NCI-H345 treated with DMSO at 0.1 percent for 48 hours (cell line): ENCODE results near the gene SMPD4.
"Not testable (repeated sequence)": the region's sequence is repeated elsewhere in the genome, so short reads cannot be mapped to it uniquely, and the experiment has no call there.

Source experiments
- DNase-seq: peaks from one replicate; lab custom pipeline; 2025; ENCODE audit not compliant: unreplicated experiment; lab: John Stamatoyannopoulos, UW

Gene SMPD4, protein sequence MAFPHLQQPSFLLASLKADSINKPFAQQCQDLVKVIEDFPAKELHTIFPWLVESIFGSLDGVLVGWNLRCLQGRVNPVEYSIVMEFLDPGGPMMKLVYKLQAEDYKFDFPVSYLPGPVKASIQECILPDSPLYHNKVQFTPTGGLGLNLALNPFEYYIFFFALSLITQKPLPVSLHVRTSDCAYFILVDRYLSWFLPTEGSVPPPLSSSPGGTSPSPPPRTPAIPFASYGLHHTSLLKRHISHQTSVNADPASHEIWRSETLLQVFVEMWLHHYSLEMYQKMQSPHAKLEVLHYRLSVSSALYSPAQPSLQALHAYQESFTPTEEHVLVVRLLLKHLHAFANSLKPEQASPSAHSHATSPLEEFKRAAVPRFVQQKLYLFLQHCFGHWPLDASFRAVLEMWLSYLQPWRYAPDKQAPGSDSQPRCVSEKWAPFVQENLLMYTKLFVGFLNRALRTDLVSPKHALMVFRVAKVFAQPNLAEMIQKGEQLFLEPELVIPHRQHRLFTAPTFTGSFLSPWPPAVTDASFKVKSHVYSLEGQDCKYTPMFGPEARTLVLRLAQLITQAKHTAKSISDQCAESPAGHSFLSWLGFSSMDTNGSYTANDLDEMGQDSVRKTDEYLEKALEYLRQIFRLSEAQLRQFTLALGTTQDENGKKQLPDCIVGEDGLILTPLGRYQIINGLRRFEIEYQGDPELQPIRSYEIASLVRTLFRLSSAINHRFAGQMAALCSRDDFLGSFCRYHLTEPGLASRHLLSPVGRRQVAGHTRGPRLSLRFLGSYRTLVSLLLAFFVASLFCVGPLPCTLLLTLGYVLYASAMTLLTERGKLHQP

DNA sequence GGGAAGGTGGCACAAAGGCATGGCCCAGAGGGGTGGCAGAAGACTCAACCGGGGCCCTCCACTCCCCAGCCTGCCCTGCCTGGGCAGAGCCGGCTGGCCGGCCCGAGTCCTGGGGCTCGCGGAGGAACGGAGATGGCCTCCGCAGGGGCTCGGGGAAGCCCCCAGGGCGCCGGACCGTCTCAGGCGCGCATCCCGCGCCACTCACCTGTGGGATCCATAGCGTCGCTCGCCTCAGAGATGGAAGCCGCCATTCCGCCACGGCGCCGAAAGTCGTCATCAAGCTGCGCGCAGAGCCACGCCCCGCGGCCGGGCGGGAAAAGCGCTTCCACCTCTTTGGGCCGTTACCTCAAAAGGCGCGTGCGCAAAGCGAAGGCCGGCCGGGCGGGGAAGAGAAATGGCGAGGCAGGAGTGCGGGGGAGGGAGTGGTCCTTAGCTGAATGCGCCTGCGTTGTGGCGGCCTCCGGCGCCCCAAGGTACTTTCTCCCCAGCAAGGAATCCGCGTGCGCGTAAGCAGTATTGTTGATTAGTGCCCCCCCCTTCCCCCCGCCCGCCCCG, at the start of gene SMPD4:
Gene SMPD4, minus strand, starts transcription at position 278 of the 555 bp plus-strand sequence. CDS start 5,010 bp downstream, outside the sequence.
- DNase-seq: peak; percentile 84

GRCh38 chr2:130230907-130231306, 49.5 kb upstream of the SMPD4 start:
- not testable (repeated sequence) for DNase-seq

DNA sequence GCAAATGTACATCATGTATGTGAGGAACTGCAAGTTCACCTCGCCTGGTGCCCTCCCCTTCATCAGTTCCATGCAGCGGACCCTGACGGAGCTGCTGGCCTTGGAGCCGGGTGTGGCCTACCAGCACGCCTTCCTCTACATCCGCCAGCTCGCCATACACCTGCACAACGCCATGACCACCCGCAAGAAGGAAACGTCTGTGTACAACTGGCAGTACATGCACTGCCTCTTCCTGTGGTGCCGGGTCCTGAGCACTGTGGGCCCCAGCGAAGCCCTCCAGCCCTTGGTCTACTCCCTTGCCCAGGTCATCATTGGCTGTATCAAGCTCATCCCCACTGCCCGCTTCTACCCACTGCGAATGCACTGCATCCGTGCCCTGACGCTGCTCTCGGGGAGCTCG, 49.0 kb upstream of the SMPD4 start:
- not testable (repeated sequence) for DNase-seq

DNA sequence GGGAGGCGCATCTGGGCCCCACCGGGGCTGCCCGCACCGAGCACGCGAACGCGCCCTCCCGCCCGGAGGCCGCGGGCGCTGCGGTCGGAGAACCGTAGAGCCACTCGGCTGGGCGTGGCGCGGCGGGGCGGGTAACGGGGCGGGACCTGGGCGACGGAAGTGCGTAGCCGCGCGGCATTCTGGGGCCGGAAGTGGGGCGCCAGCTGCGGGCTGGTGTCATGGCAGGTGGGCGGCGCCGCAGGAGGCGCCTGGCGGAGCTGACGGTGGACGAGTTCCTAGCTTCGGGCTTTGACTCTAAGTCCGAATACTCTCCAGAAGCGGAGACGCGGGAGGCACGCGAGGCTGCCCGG, 47.7 kb upstream of the SMPD4 start:
- DNase-seq: not testable (repeated sequence)

DNA sequence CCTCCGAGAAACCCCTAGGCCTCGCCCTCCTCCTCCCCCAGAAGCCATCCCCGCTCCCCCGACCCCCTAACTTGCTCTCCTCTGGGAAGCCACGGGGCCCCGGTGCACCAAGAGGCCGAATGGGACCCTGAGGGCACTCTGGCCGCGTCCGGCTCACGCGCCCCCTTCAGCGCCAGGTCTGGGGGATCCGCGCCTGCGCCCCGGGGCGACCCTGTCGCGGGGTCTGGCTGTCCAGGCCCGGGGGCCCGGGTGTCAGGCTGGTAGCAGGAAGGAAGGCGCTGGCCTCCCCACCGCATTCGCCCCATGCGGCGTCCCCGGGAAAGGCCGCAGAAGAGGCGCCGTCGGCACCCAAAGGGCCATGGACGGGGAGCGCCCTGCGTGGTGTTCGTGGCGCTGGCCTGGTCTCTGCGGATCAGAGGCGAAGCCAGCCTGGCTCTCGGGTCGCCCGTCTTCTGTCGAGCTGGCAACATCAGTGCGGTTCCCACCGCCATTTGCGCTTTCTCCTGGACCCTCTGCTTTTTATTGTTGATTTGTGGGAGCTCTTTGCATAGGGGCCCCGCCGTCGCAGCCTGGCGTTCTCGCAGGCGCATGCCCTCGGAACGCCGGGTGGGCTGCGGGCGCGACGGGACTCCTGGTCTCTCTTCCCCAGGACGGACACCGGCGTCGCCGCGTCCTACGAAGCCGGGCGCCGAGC, 47.2 kb upstream of the SMPD4 start:
- not testable (repeated sequence) for DNase-seq

- DNase-seq: not testable (repeated sequence)
These were observed 46.6 kb upstream of the SMPD4 start for GRCh38 chr2:130228005-130228404.

DNA sequence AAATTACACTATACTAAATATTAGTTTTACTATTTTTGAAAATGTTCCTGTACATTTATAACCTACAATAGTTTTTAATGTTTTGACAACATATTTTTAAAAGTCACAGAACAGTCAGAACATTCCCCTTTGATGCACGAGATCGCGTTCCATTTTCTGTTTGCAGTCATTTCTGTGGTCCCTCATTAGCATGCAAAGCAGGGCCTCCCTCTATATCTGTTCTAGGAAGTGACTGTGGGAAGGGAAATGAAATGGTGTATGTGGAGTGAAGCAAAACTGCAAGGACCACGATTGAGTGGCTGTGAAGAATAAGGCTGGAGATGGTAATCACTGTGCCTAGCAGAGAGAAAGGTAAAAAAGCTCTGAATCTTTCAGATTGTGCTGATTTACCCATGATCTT, 41.1 kb upstream of the SMPD4 start:
- not testable (repeated sequence) for DNase-seq

DNA sequence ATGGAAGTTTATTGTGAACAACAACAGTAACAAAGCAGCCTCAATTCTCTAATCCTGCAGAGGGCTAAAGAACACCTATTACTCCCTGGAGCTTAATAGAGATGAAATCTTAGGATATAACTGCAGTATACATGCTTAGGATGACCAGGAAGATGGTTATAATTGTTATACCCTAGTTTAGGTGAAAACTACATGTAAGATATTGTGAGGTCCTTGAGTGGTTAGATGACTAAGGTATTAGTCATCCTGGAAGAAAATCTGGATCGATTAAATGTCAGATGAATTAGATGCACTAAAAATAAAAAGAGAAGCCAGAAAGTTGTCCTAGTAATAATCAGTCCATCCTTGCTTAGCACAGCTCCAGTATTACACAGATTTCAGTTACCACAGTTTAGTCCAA, 39.1 kb upstream of the SMPD4 start:
- not testable (repeated sequence) for DNase-seq

DNA sequence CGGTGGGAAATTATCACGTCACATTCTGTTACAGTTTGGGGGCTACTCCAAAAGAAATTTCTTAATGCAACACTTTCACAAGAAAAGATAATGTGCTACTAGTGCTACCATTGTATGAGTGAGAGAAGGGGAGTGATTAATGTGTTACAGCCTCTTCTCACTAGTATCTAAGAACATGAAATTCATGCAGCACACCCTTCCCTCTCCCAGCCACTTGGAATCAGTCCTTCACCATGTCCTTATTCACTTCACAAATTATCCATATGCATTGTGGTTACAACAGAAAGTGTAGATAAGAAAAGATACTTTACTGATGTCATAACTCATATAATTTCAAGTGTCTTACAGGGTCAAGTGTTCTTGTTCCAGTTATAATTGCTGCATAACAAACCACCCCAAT, 37.7 kb upstream of the SMPD4 start:
- not testable (repeated sequence) for DNase-seq

- DNase-seq: not testable (repeated sequence)
These were observed 25.6 kb upstream of the SMPD4 start for GRCh38 chr2:130207051-130207450.

DNA sequence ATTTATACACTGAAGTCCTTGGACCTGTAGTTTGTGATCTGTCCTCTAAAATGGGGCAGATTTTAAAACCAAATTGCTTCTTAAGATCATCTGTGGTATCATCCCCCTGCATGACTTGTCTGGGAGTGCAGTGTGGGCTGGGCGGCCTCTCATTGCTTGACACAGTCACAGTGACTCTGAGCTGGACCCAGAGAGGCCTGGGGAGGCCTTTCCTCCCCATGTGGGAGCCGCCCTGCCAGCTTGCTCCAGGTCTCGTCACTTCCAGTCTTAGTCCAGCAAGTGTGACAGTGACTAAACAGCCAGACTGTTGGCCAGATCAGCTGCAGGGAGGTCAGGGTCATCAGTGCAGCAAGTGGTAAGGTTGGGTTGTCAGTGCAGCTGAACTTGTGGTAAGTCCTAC, 21.7 kb upstream of the SMPD4 start:
- not testable (repeated sequence) for DNase-seq

DNA sequence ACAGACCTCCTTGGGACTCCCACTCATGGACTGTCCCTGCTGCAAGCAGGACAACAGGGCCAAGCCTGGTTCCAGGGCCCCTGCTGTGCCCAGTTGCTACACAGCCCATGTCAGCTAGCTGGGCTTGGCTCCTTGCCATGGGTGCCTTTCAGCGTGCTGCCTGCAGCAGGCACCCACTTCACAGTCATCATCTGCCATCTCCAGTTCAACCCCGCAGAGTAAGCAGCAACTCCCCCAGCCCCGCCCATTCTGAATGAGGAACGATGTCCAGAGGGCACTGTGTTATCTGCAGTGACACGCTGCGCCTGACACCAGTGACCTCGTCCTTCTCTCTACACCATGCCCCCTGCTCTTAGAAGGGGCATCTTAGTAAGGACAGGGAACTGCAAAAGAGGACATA, 21.1 kb upstream of the SMPD4 start:
- DNase-seq: peak; percentile 15

DNA sequence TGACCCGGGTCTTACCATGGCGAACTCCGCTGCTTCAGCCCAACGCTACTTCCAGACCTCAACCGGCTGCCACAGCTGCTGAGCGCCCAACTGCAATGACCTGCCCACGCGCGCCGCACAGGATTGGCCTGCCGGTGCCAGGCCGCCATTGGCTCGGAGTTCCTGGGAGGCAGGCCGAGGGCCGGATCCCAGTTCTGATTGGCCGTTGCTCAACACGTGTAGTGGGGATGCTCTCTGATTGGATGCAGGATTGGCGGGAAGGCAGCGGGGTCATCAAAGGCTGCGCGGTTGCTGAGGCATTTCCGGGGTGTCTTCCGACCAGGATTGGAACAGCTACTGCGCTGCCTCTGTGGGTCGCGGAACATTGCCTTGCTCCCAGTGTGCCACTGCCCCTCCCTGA, 16.9 kb upstream of the SMPD4 start, which contains the start of gene TUBA3E:
Gene TUBA3E, minus strand, starts transcription at position 97 of the 400 bp plus-strand sequence. Its CDS starts 79 bp downstream, at position 18.
- DNase-seq: no peak

DNA sequence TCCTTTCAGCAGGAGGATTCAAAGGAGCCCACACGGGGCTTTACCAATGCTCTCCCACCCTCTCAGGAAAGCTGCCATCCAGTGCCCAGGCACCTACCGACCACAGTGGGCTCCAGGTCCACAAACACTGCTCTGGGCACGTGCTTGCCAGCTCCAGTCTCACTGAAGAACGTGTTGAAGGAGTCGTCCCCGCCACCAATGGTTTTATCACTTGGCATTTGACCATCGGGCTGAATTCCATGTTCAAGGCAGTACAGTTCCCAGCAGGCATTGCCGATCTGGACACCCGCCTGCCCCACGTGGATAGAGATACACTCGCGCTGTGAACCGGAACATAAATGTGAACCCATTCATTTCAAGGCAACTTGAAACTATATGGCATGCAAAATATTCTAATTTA, 14.7 kb upstream of the SMPD4 start:
- not testable (repeated sequence) for DNase-seq

DNA sequence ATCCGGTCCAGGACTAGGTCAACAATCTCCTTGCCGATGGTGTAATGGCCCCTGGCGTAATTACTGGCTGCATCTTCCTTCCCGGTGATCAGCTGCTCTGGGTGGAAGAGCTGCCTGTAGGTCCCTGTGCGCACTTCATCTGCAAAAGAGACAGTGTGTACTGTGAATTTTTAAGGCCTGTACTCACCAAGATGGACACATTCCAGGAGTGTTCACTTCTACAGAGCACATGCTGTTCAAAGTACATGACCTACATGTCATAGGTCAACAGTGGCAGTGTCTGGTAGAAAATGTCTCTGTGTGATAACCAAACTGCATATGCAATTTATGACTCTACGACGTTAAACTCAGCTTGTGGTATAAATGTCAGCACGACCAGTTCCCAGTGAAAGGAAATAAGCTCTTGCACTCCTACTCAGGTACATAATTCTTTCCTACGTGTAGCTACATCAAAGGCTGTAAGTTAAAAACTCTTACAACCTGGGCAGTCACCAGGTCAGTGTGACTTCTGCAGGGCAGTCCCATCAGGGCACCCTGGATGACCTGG, 13.8 kb upstream of the SMPD4 start:
- not testable (repeated sequence) for DNase-seq

DNA sequence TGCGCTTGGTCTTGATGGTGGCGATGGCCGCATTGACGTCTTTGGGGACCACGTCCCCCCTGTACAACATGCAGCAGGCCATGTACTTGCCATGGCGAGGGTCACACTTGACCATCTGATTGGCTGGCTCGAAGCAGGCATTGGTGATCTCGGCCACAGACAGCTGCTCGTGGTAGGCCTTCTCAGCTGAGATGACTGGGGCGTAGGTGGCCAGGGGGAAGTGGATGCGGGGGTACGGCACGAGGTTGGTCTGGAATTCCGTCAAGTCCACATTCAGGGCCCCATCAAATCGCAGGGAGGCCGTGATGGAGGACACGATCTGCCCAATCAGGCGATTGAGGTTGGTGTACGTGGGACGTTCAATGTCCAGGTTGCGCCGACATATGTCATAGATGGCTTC, 12.4 kb upstream of the SMPD4 start:
- not testable (repeated sequence) for DNase-seq

- not testable (repeated sequence) for DNase-seq
These were observed 11.0 kb upstream of the SMPD4 start for GRCh38 chr2:130192451-130192850.

GRCh38 chr2:130191319-130191718, 9.9 kb upstream of the SMPD4 start:
- not testable (repeated sequence) for DNase-seq

GRCh38 chr2:130190237-130190636, 8.8 kb upstream of the SMPD4 start:
- no peak for DNase-seq

DNA sequence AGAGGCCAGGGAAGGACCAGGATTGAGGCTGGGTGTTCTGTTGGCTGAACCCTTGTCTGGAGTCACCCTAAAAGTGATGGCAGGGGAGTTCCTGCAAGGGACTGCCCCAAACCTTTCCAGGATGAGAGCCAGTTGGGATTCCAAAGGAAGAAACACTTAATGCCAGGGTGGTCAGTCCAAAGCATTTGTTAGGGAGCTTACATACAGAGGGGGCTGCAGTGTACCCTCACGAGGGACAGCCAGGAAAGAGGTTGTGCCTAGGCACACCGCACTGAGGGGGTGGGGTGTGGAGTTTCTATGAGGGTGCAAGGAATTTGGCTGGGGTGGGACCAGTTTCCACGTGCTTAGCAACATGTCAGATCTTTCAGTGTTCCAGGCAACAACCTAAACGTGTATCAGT, 7.6 kb upstream of the SMPD4 start:
- DNase-seq: not testable (repeated sequence)
